Measurements from ENCODE around the gene JCAD. TPM values are rescaled to one million over a fixed set of nuclear protein-coding genes. Genes with fewer than 3 reads are reported as not detected.

Gene JCAD
- polyA plus RNA-seq, 2 of the 4 experiments (the other 2 are of a cell fraction) = 4.4 to 6.4 TPM

DNA sequence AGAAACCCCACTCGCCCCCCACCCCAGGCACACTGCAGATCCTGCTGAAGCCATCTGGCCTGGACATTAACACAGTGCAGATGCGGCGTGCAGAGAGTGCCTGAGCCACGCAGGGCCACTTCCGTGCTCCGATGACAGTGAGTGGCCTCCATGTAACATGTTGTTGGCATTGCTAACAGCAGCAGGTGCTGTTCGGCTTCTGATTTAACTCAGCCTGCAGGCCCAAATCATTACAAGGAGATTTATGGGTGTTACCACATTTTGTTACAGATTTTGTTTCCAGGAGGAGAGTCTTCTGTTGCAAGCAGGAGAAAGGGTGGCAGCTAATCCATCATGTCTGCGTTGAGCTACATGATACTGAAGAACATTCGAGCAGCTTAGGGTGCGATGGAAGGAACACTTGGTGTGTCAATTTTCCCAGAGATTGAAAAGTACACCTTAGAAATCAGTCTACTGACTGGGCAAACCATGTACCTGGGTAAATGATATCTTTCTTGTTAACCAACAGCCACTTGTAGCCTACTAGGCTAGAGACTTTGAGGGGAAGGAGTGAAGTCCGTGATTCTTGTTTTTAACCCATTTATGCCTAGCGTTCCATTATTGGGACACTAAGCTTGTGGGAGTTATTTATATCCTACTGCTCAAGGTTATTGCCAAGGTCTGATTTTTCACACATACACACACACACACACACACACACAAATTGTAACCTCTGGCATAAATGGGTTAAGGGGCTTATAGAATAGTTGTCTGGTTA lies 90.0 kb downstream of the JCAD start:
- no peak overlapping the region for H3K4me2 ChIP-seq
- TF ChIP-seq, protein P1, sequence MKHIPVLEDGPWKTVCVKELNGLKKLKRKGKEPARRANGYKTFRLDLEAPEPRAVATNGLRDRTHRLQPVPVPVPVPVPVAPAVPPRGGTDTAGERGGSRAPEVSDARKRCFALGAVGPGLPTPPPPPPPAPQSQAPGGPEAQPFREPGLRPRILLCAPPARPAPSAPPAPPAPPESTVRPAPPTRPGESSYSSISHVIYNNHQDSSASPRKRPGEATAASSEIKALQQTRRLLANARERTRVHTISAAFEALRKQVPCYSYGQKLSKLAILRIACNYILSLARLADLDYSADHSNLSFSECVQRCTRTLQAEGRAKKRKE (CRISPR knock-in tag; IDR thresholded peaks at IDR 0.05; ENCODE audit: low read depth) = no peak
- TF ChIP-seq TFCP2L1 (CRISPR knock-in tag; IDR thresholded peaks at IDR 0.05) (no peak), PHF8 (IDR thresholded peaks at IDR 0.05; ENCODE audit: borderline replicate concordance, low read depth) (no peak), FOSB (CRISPR knock-in tag; IDR thresholded peaks at IDR 0.05) (no peak)
- TF ChIP-seq, protein P2, sequence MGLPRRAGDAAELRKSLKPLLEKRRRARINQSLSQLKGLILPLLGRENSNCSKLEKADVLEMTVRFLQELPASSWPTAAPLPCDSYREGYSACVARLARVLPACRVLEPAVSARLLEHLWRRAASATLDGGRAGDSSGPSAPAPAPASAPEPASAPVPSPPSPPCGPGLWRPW (IDR thresholded peaks at IDR 0.05) = no peak
- WGBS (ENCODE audit: missing lambda C conversion rate) = 76% methylated on average over 12 of the region's 12 CpGs
- no peak for ATAC-seq
- DNase-seq (ENCODE audit: low read depth in 1 of 2, low spot score in 1 of 2) = no peak
- ChIA-PET POLR2A (no interaction called here), CTCF (interaction anchor here (0.7 kb wide), 1 partner anchor 320 kb away, joined by 3 read pairs; no protein-coding TSS in a partner anchor)
- no peak overlapping the region for H3K27ac ChIP-seq
- no peaks in the 10 kb centered on the region for H3K4me1 ChIP-seq
- H3K9me3 ChIP-seq = peaks cover 4% of the 10 kb centered on the region; the same call in 1 of the 3 replicates
- no peak for FAIRE-seq
- H3K4me3 ChIP-seq = no peak overlapping the region

DNA sequence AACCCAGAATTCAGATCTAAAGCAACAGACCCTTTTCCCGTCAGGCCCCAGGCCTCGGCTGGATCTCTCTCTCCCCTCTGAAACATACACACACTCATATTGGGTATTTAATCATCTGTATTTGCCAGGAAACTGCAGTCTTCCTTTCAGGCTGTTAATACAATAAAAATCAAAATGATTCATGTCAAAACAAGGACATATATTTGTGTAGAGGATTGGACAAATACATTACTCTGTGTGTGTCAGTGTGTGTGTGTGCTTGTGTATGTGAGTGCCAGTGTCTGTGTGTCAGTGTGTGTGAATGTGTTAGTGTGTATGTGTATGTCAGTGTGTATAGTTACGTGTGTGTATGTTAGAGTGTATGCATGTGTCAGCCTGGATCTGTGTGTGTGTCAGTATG lies 90.8 kb downstream of the JCAD start:
- ChIA-PET POLR2A (no interaction called here), CTCF (no interaction called here)
- FAIRE-seq (no peak), ATAC-seq (no peak), DNase-seq (ENCODE audit: low read depth in 1 of 2, low spot score in 1 of 2) (no peak)
- TF ChIP-seq, protein P3, sequence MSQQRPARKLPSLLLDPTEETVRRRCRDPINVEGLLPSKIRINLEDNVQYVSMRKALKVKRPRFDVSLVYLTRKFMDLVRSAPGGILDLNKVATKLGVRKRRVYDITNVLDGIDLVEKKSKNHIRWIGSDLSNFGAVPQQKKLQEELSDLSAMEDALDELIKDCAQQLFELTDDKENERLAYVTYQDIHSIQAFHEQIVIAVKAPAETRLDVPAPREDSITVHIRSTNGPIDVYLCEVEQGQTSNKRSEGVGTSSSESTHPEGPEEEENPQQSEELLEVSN (IDR thresholded peaks at IDR 0.05; ENCODE audit: borderline replicate concordance, low read depth) = no peak
- H3K27ac ChIP-seq = no peak overlapping the region
- no peak overlapping the region for H3K4me3 ChIP-seq
- 68% methylated on average over 3 of the region's 3 CpGs for WGBS (ENCODE audit: missing lambda C conversion rate)
- H3K9me3 ChIP-seq = no peaks in the 10 kb centered on the region
- no peak overlapping the region for H3K4me2 ChIP-seq
- no peaks in the 10 kb centered on the region for H3K4me1 ChIP-seq

GRCh38 chr10:29966269-29966668 lies 93.1 kb downstream of the JCAD start:
- TF ChIP-seq KDM1A (IDR thresholded peaks at IDR 0.05; ENCODE audit: low read depth) (no peak), NPAS2 (CRISPR knock-in tag; IDR thresholded peaks at IDR 0.05; ENCODE audit: borderline replicate concordance) (no peak), RNF2 (IDR thresholded peaks at IDR 0.05; ENCODE audit: borderline replicate concordance, low read depth) (no peak), SMC3 (IDR thresholded peaks at IDR 0.05) (no peak), TFCP2L1 (CRISPR knock-in tag; IDR thresholded peaks at IDR 0.05) (no peak), TP53 (CRISPR knock-in tag; IDR thresholded peaks at IDR 0.05) (no peak), JUNB (IDR thresholded peaks at IDR 0.05) (no peak), ZNF302 (CRISPR knock-in tag; IDR thresholded peaks at IDR 0.05) (no peak), MAFK (IDR thresholded peaks at IDR 0.05; ENCODE audit: partially characterized antibody) (no peak), JUN (IDR thresholded peaks at IDR 0.05) (no peak), HOXB5 (CRISPR knock-in tag; IDR thresholded peaks at IDR 0.05) (no peak), RCOR1 (IDR thresholded peaks at IDR 0.05; ENCODE audit: low read depth, low read length) (no peak), ZC3H11A (IDR thresholded peaks at IDR 0.05) (no peak), CBX2 (IDR thresholded peaks at IDR 0.05; ENCODE audit: borderline replicate concordance, low read depth) (no peak)
- TF ChIP-seq, protein P4, sequence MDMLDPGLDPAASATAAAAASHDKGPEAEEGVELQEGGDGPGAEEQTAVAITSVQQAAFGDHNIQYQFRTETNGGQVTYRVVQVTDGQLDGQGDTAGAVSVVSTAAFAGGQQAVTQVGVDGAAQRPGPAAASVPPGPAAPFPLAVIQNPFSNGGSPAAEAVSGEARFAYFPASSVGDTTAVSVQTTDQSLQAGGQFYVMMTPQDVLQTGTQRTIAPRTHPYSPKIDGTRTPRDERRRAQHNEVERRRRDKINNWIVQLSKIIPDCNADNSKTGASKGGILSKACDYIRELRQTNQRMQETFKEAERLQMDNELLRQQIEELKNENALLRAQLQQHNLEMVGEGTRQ (IDR thresholded peaks at IDR 0.05) = no peak
- TF ChIP-seq, protein P5, sequence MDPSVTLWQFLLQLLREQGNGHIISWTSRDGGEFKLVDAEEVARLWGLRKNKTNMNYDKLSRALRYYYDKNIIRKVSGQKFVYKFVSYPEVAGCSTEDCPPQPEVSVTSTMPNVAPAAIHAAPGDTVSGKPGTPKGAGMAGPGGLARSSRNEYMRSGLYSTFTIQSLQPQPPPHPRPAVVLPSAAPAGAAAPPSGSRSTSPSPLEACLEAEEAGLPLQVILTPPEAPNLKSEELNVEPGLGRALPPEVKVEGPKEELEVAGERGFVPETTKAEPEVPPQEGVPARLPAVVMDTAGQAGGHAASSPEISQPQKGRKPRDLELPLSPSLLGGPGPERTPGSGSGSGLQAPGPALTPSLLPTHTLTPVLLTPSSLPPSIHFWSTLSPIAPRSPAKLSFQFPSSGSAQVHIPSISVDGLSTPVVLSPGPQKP (IDR thresholded peaks at IDR 0.05; ENCODE audit: low read depth, low read length) = no peak
- TF ChIP-seq, protein P6, sequence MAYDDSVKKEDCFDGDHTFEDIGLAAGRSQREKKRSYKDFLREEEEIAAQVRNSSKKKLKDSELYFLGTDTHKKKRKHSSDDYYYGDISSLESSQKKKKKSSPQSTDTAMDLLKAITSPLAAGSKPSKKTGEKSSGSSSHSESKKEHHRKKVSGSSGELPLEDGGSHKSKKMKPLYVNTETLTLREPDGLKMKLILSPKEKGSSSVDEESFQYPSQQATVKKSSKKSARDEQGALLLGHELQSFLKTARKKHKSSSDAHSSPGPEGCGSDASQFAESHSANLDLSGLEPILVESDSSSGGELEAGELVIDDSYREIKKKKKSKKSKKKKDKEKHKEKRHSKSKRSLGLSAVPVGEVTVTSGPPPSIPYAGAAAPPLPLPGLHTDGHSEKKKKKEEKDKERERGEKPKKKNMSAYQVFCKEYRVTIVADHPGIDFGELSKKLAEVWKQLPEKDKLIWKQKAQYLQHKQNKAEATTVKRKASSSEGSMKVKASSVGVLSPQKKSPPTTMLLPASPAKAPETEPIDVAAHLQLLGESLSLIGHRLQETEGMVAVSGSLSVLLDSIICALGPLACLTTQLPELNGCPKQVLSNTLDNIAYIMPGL (CRISPR knock-in tag; IDR thresholded peaks at IDR 0.05; ENCODE audit: borderline replicate concordance) = no peak
- TF ChIP-seq, protein P1 (CRISPR knock-in tag; IDR thresholded peaks at IDR 0.05; ENCODE audit: low read depth) = no peak
- 72% methylated on average over 4 of the region's 4 CpGs for WGBS (ENCODE audit: missing lambda C conversion rate)
- CTCF ChIA-PET = interaction anchor here (0.6 to 2.0 kb wide), 3 partner anchors 11 to 61 kb away, joined by 3 to 6 read pairs (median 3); no protein-coding TSS in a partner anchor
- no peak for DNase-seq (ENCODE audit: low read depth in 1 of 2, low spot score in 1 of 2)
- Histone ChIP-seq H3K4me3 (no peak overlapping the region), H3K27ac (no peak overlapping the region), H3K4me1 (no peaks in the 10 kb centered on the region), H3K9me3 (no peaks in the 10 kb centered on the region), H3K4me2 (no peak overlapping the region)
- ATAC-seq = no peak
- FAIRE-seq = no peak
- POLR2A ChIA-PET = no interaction called here

Data from A549 (cell line).